Activated CD4-positive, alpha-beta T cell treated with anti-CD3 and anti-CD28 coated beads, Interleukin-2, amount 10 ng/mL, durations not matched to agents 7 days and 5 days (primary cell): Measurements from ENCODE around the gene CCL21. TPM values are rescaled to one million over a fixed set of nuclear protein-coding genes. Genes with fewer than 3 reads are reported as not detected.
"Not testable (repeated sequence)": the region's sequence is repeated elsewhere in the genome, so short reads cannot be mapped to it uniquely, and the experiment has no call there.

ENCODE experiments used
- CTCF ChIA-PET: fragments of 350-600 bp; sonication (Branson Sonifier 250); formaldehyde crosslinking; loops from one replicate; lab custom pipeline; 2021; ENCODE audit warnings: antibody characterized with exemption; lab: Charles Lee
- POLR2A ChIA-PET: fragments of 350-600 bp; sonication (Branson Sonifier 250); formaldehyde crosslinking; loops from one replicate; lab custom pipeline; 2021; ENCODE audit warnings: antibody characterized with exemption; lab: Charles Lee
- DNase-seq: peaks from one replicate; pipeline ENCODE4 v3.0.0-alpha.2; 2020
- H3K27ac Mint-ChIP-seq: one replicate; pipeline ENCODE4 v1.8.0; 2021; ENCODE audit warnings: mild to moderate bottlenecking, moderate library complexity, mixed read lengths
- H3K27me3 Mint-ChIP-seq: one replicate; pipeline ENCODE4 v1.8.0; 2021; ENCODE audit warnings: mixed read lengths
- H3K36me3 Mint-ChIP-seq: one replicate; pipeline ENCODE4 v1.8.0; 2021; ENCODE audit warnings: low read depth, mixed read lengths
- H3K4me1 Mint-ChIP-seq: one replicate; pipeline ENCODE4 v1.8.0; 2021; ENCODE audit warnings: mixed read lengths
- H3K4me3 Mint-ChIP-seq: one replicate; pipeline ENCODE4 v1.8.0; 2021; ENCODE audit warnings: mild to moderate bottlenecking, moderate library complexity, mixed read lengths
- H3K9me3 Mint-ChIP-seq: one replicate; pipeline ENCODE4 v1.8.0; 2021; ENCODE audit warnings: mixed read lengths
- total RNA-seq, 2 experiments: library from RNA; stranded (reverse); gene quantifications; one replicate each; pipeline ENCODE4 v1.2.3, GENCODE V29; 2021

Gene CCL21, protein sequence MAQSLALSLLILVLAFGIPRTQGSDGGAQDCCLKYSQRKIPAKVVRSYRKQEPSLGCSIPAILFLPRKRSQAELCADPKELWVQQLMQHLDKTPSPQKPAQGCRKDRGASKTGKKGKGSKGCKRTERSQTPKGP
- total RNA-seq = not detected

DNA sequence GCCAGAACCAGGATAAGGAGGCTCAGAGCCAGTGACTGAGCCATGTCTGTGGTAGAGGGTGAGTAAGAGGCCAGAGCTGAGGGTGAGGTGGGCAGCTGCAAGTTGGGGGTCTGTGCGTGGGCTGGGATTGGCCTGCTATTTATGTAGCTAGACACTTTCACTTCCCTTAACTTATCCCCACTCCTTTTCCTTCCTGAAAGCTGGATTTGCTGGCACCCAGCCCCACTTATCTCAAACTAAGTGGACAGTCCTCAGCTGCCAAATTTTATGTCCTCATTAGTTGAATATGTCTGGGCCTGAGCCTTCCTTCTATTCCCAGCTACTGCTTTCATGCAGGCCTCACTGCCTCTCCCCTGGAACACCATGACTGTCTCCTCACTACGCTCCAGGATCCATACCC is at the start of gene CCL21:
Gene CCL21 (minus strand): TSS at position 114 of the 400 bp plus-strand sequence. CDS start 70 bp downstream, at position 44.
- Mint-ChIP-seq H3K4me3 (no peak within 1 kb of the TSS), H3K36me3 (no peaks in the 10 kb centered on the region), H3K27ac (no peak within 1 kb of the TSS), H3K27me3 (peaks cover 23% of the 10 kb centered on the region), H3K9me3 (no peaks in the 10 kb centered on the region), H3K4me1 (no peaks in the 10 kb centered on the region)
- DNase-seq = no peak
- CTCF ChIA-PET = interaction anchor here (0.9 to 1.5 kb wide), 2 partner anchors 10 to 26 kb away, joined by 3 read pairs; no protein-coding TSS in a partner anchor
- POLR2A ChIA-PET = no interaction called here

DNA sequence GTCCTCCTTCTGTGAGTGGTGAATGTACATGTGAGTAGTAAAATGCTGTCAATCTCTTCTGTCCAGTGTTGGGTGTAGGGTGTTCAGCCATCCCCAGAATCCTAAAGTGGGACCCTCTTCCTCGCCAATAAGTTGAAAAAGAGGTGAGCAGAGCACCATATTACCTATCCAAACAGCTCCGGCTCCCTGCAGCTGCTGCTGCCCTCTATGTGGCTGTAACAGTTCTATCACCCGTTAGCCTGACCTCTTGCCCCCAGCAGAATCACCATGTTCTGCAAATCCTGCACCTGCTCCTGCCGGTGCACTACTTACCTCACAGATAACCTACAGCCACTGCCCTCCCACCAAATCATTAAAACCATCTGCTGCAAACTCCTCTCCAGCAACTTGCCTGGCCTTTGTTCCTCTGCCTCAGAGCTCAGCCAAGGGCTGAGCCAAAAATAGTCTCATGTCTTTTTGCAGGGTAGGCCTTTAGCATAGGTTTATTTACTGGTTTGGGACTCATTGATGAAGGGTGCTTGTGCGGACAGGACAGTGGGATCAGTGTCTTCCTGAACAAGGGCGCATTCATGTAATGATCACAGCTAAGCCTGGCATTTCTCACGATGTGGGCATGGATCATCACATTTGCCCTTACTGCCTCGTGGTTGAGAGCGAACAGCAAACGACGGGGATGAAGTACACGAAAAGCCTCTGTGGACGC is 49.6 kb upstream of the CCL21 start:
- Mint-ChIP-seq H3K36me3 (no peaks in the 10 kb centered on the region), H3K4me1 (peaks cover 10% of the 10 kb centered on the region), H3K9me3 (no peaks in the 10 kb centered on the region), H3K27ac (no peak overlapping the region), H3K27me3 (peaks cover 38% of the 10 kb centered on the region), H3K4me3 (no peak overlapping the region)
- POLR2A ChIA-PET = no interaction called here
- DNase-seq = no peak
- CTCF ChIA-PET = interaction anchor here (0.5 to 1.1 kb wide), 4 partner anchors 23 to 320 kb away, joined by 3 to 4 read pairs (median 3); partner anchors contain the start of gene FANCG

DNA sequence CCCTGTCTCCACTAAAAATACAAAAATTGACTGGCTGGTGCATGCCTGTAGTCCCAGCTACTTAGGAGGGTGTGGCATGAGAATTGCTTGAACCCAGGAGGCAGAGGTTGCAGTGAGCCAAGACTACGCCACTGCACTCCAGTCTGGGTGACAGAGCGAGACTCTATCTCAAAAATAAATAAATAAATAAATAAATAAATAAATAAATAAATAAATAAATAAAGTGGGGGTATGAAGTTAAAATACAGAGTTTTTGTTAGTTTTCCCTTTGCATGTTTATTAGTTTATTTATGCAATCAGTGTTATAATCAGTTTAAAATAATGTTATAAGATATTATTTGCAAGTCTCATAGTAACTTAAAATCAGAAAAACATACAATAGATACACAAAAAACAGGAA is 40.4 kb upstream of the CCL21 start:
- H3K4me1 Mint-ChIP-seq = peaks cover 11% of the 10 kb centered on the region
- POLR2A ChIA-PET = not testable (repeated sequence)
- CTCF ChIA-PET = interaction anchor here (0.7 kb wide), 1 partner anchor 10 kb away, joined by 3 read pairs; no protein-coding TSS in a partner anchor

GRCh38 chr9:34746526-34746925 is 36.6 kb upstream of the CCL21 start:
- peaks cover 3% of the 10 kb centered on the region for H3K9me3 Mint-ChIP-seq
- H3K27ac Mint-ChIP-seq = no peak overlapping the region
- DNase-seq = no peak
- ChIA-PET POLR2A (no interaction called here), CTCF (no interaction called here)
- no peaks in the 10 kb centered on the region for H3K36me3 Mint-ChIP-seq
- no peak overlapping the region for H3K4me3 Mint-ChIP-seq
- peaks cover 4% of the 10 kb centered on the region for H3K4me1 Mint-ChIP-seq
- peaks cover 30% of the 10 kb centered on the region for H3K27me3 Mint-ChIP-seq

More for the DNA sequence above, 40.4 kb upstream of the CCL21 start:
- not testable (repeated sequence) for DNase-seq, H3K9me3 Mint-ChIP-seq, H3K36me3 Mint-ChIP-seq, H3K4me3 Mint-ChIP-seq, H3K27ac Mint-ChIP-seq
- peaks cover 57% of the 10 kb centered on the region for H3K27me3 Mint-ChIP-seq

DNA sequence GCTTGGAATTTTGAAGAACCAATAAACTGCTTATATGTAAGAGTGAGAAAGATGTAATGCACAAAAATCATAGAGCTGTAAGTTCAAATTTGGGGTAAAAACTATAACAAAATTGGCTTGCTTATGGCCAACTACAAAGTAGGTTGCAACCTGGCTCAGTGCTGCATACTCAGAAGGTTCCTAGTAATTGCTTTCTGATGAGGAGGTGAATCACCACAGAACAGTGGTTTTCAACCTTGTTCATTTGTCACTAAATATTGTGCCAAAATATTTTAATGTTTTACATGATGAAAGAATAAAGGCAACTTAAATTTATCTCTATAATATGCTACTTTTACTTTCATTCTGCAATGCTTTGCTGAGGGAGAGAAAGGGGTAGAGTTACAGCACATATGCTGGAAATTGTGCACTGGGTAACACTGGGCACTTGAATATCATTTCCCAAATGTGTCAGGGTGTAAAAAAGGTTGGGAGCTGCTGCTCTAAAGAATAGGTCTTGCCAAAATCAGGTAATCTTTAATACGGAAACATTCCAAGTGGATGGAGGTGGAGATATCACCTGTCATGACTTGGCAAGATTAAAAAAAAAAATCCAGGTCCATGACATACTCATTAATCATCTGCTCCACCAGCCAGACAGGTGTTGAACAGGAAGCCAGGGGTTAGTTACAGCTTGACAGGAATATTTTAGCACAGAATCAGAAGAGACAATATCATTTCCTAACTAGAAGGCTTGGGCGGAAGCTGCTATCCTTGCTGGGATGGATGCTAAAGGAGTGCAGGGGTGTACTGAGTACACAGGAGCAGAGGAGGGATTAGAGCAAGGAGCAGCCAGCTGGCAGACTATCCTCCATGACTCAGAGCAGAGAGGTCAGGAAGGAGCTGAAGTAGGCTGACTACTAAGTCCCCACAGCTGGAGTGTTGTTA is 34.6 kb upstream of the CCL21 start:
- ChIA-PET POLR2A (interaction anchor here (0.7 kb wide), 1 partner anchor 293 kb away, joined by 3 read pairs; no protein-coding TSS in a partner anchor), CTCF (no interaction called here)
- Mint-ChIP-seq H3K36me3 (no peaks in the 10 kb centered on the region), H3K27ac (no peak overlapping the region), H3K9me3 (peaks cover 3% of the 10 kb centered on the region), H3K4me3 (no peak overlapping the region), H3K27me3 (peaks cover 17% of the 10 kb centered on the region), H3K4me1 (peaks cover 4% of the 10 kb centered on the region)
- no peak for DNase-seq

DNA sequence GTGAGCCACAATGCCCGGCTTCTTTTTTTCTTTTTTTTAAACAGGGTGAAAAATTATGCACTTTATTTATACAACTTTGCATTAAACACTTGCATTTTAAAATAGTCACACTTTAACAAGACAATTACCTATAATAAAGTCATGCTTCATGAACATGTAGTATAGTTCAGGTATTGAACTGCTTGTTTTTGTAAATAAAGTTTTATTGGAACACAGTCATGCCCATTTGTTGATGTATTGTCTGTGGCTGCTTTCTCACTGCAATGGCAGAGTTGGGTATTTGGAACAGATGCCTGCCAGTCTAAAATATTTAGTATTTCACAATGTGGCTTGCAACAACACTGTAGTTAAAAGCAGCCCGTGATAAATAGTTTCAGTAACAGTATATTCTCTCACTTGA is 32.8 kb upstream of the CCL21 start:
- no peaks in the 10 kb centered on the region for H3K36me3 Mint-ChIP-seq
- ChIA-PET CTCF (no interaction called here), POLR2A (no interaction called here)
- H3K4me3 Mint-ChIP-seq = no peak overlapping the region
- no peak for DNase-seq
- H3K27me3 Mint-ChIP-seq = peaks cover 9% of the 10 kb centered on the region
- no peak overlapping the region for H3K27ac Mint-ChIP-seq
- peaks cover 4% of the 10 kb centered on the region for H3K4me1 Mint-ChIP-seq
- peaks cover 3% of the 10 kb centered on the region for H3K9me3 Mint-ChIP-seq

DNA sequence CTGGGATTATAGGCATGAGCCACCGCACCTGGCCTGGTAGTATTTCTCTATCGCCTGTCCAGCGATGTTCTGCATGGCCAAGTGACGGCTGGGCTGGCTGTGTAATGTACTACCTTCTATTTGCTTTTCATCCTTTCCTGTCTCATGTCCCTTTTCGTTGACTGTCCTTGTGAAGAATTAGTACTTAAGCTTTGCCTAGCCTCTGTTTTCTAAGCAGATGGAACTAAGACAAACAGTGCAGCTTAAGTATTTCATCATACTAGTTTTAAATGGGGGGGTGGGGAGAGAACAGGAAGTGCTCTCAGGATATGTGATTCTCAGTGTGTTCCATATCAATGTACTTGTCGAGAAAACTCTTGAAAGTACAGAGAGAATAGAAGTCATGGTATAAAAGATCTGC is 31.7 kb upstream of the CCL21 start:
- peaks cover 10% of the 10 kb centered on the region for H3K27me3 Mint-ChIP-seq
- no peak overlapping the region for H3K27ac Mint-ChIP-seq
- H3K4me1 Mint-ChIP-seq = peaks cover 4% of the 10 kb centered on the region
- ChIA-PET CTCF (no interaction called here), POLR2A (no interaction called here)
- H3K36me3 Mint-ChIP-seq = no peaks in the 10 kb centered on the region
- no peaks in the 10 kb centered on the region for H3K9me3 Mint-ChIP-seq
- no peak for DNase-seq
- H3K4me3 Mint-ChIP-seq = no peak overlapping the region

GRCh38 chr9:34740176-34740575 is 30.2 kb upstream of the CCL21 start:
- H3K9me3 Mint-ChIP-seq, H3K4me1 Mint-ChIP-seq, H3K27ac Mint-ChIP-seq, H3K36me3 Mint-ChIP-seq, POLR2A ChIA-PET, H3K27me3 Mint-ChIP-seq, DNase-seq, H3K4me3 Mint-ChIP-seq: not testable (repeated sequence)
- CTCF ChIA-PET = interaction anchor here (1.1 kb wide), 1 partner anchor 20 kb away, joined by 3 read pairs; no protein-coding TSS in a partner anchor

- no peaks in the 10 kb centered on the region for H3K9me3 Mint-ChIP-seq
- POLR2A ChIA-PET = no interaction called here
- CTCF ChIA-PET = no interaction called here
These were observed 27.8 kb upstream of the CCL21 start for GRCh38 chr9:34737677-34738260.

DNA sequence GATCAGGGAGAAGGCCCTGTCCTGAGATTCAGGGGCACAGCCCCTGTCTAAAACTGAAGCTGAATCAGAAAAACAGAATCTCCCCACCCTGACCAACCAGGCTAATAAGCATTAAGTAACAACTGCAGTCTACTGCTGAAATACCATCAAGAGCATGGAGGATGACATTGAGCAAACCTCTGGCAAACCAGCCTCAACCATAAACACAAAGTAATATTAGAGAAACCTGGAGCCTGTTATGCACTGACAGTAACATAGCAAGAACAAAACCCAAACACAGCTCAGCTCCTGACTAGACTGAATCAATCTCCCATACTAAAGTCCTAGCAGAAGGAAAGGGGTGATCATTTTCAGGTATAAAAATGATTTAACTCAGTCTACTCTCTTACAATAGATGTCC is 24.8 kb upstream of the CCL21 start:
- Mint-ChIP-seq H3K4me1 (no peaks in the 10 kb centered on the region), H3K27me3 (peaks cover 5% of the 10 kb centered on the region), H3K4me3 (no peak overlapping the region), H3K27ac (no peak overlapping the region), H3K9me3 (no peaks in the 10 kb centered on the region), H3K36me3 (no peaks in the 10 kb centered on the region)
- ChIA-PET POLR2A (no interaction called here), CTCF (interaction anchor here (0.6 to 1.1 kb wide), 2 partner anchors 19 to 124 kb away, joined by 3 read pairs; no protein-coding TSS in a partner anchor)
- DNase-seq = no peak

More at GRCh38 chr9:34737677-34738260, 27.8 kb upstream of the CCL21 start:
- Mint-ChIP-seq H3K27ac (no peak overlapping the region), H3K4me3 (no peak overlapping the region), H3K4me1 (peaks cover 4% of the 10 kb centered on the region), H3K27me3 (peaks cover 5% of the 10 kb centered on the region), H3K36me3 (no peaks in the 10 kb centered on the region)
- DNase-seq = no peak

DNA sequence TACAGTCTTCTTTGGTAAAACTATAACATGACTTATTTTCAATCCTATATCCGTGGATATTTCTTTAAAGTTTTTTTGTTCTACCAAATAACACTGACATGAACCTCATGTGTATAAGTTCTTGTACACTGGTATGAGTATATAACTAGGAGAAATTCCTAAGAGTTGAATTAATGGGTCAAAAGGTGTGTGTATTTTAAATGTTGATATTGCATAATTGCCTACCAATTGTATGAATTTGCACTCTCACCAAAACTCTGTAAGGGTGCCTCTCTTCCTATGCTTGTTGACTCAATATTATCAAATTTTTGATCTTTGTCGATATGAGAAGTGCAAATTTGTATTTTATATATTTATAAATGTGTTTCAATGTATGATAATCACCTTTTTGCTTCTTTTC is 22.9 kb upstream of the CCL21 start:
- peaks cover 5% of the 10 kb centered on the region for H3K27me3 Mint-ChIP-seq
- no peak overlapping the region for H3K4me3 Mint-ChIP-seq
- H3K27ac Mint-ChIP-seq = no peak overlapping the region
- DNase-seq = no peak
- POLR2A ChIA-PET = no interaction called here
- no peaks in the 10 kb centered on the region for H3K4me1 Mint-ChIP-seq
- no peaks in the 10 kb centered on the region for H3K9me3 Mint-ChIP-seq
- CTCF ChIA-PET = interaction anchor here (0.6 to 0.7 kb wide), 2 partner anchors 10 to 600 kb away, joined by 3 read pairs; no protein-coding TSS in a partner anchor
- H3K36me3 Mint-ChIP-seq = no peaks in the 10 kb centered on the region

GRCh38 chr9:34732478-34732877 is 22.5 kb upstream of the CCL21 start:
- no peaks in the 10 kb centered on the region for H3K9me3 Mint-ChIP-seq
- no peak overlapping the region for H3K27ac Mint-ChIP-seq
- no peak for DNase-seq
- CTCF ChIA-PET = interaction anchor here (0.7 kb wide), 1 partner anchor 10 kb away, joined by 3 read pairs; no protein-coding TSS in a partner anchor
- no peaks in the 10 kb centered on the region for H3K4me1 Mint-ChIP-seq
- H3K36me3 Mint-ChIP-seq = no peaks in the 10 kb centered on the region
- POLR2A ChIA-PET = no interaction called here
- H3K27me3 Mint-ChIP-seq = peaks cover 3% of the 10 kb centered on the region
- H3K4me3 Mint-ChIP-seq = no peak overlapping the region
